NCI-H1092 (cell line): ENCODE measurements around the gene IFI44.

Experiments
- DNase-seq: peaks from one replicate; lab custom pipeline; 2025; lab: John Stamatoyannopoulos, UW

Gene IFI44

GRCh38 chr1:78712467-78713051 lies 62.9 kb downstream of the IFI44 start:
- DNase-seq, result no peak

GRCh38 chr1:78713297-78713696 lies 63.7 kb downstream of the IFI44 start:
- no peak for DNase-seq
